ENCODE results near the gene FRMD8.
A peak's percentile ranks its signal among the peaks of the same experiment; 100 is the strongest.

FRMD8 gene

GRCh38 chr11:65386307-65387140 lies at the start of gene FRMD8:
FRMD8 (plus strand) TSS chr11:65386637; CDS start chr11:65387037, 400 bp downstream.
- DNase-seq (ENCODE audit: extremely low read depth in 1 of 2, low read depth in 1 of 2), result peak; percentile 67 to 75

- no peak for DNase-seq (ENCODE audit: extremely low read depth in 1 of 2, low read depth in 1 of 2)
Measured at GRCh38 chr11:65338676-65339075, 47.8 kb upstream of the FRMD8 start.

- DNase-seq (ENCODE audit: extremely low read depth in 1 of 2, low read depth in 1 of 2), result no peak
Measured at GRCh38 chr11:65340226-65340625, 46.2 kb upstream of the FRMD8 start.

- no peak for DNase-seq (ENCODE audit: extremely low read depth in 1 of 2, low read depth in 1 of 2)
Measured at GRCh38 chr11:65341856-65342255, 44.6 kb upstream of the FRMD8 start.

- no peak for DNase-seq (ENCODE audit: extremely low read depth in 1 of 2, low read depth in 1 of 2)
Measured at GRCh38 chr11:65351511-65351910, 34.9 kb upstream of the FRMD8 start.

- no peak for DNase-seq (ENCODE audit: extremely low read depth in 1 of 2, low read depth in 1 of 2)
Measured at GRCh38 chr11:65352783-65353182, 33.7 kb upstream of the FRMD8 start.

GRCh38 chr11:65353376-65353775 lies 33.1 kb upstream of the FRMD8 start:
- DNase-seq (ENCODE audit: extremely low read depth in 1 of 2, low read depth in 1 of 2), result no peak

GRCh38 chr11:65353900-65354264 lies 32.6 kb upstream of the FRMD8 start:
- DNase-seq (ENCODE audit: extremely low read depth in 1 of 2, low read depth in 1 of 2), result no peak

- DNase-seq (ENCODE audit: extremely low read depth in 1 of 2, low read depth in 1 of 2), result peak; percentile 97
Measured at GRCh38 chr11:65354265-65355012, 32.0 kb upstream of the FRMD8 start, which contains the start of gene TIGD3. TIGD3 (plus strand) TSS chr11:65354751; CDS start chr11:65355809, 1,058 bp downstream.

- DNase-seq (ENCODE audit: extremely low read depth in 1 of 2, low read depth in 1 of 2), result peak in 1 of 2 donors; percentile 17
Measured at GRCh38 chr11:65355013-65355775, 31.2 kb upstream of the FRMD8 start.

- DNase-seq (ENCODE audit: extremely low read depth in 1 of 2, low read depth in 1 of 2), result no peak
Measured at GRCh38 chr11:65355776-65356393, 30.6 kb upstream of the FRMD8 start.

- no peak for DNase-seq (ENCODE audit: extremely low read depth in 1 of 2, low read depth in 1 of 2)
Measured at GRCh38 chr11:65356394-65356972, 30.0 kb upstream of the FRMD8 start.

GRCh38 chr11:65357856-65358356 lies 28.5 kb upstream of the FRMD8 start:
- no peak for DNase-seq (ENCODE audit: extremely low read depth in 1 of 2, low read depth in 1 of 2)

- DNase-seq (ENCODE audit: extremely low read depth in 1 of 2, low read depth in 1 of 2), result no peak
Measured at GRCh38 chr11:65362320-65362931, 24.0 kb upstream of the FRMD8 start.

- DNase-seq (ENCODE audit: extremely low read depth in 1 of 2, low read depth in 1 of 2), result no peak
Measured at GRCh38 chr11:65362966-65363365, 23.5 kb upstream of the FRMD8 start.

GRCh38 chr11:65363770-65364169 lies 22.7 kb upstream of the FRMD8 start:
- no peak for DNase-seq (ENCODE audit: extremely low read depth in 1 of 2, low read depth in 1 of 2)

- no peak for DNase-seq (ENCODE audit: extremely low read depth in 1 of 2, low read depth in 1 of 2)
Measured at GRCh38 chr11:65366340-65366773, 20.1 kb upstream of the FRMD8 start.

GRCh38 chr11:65370659-65371049 lies 15.8 kb upstream of the FRMD8 start:
- DNase-seq (ENCODE audit: extremely low read depth in 1 of 2, low read depth in 1 of 2), result no peak

- DNase-seq (ENCODE audit: extremely low read depth in 1 of 2, low read depth in 1 of 2), result no peak
Measured at GRCh38 chr11:65373839-65374580, 12.4 kb upstream of the FRMD8 start.

Measured in stimulated activated CD8-positive, alpha-beta memory T cell treated with anti-CD3 and anti-CD28 coated beads, Interleukin-7, amount 100 ng/mL, for 48 hours (primary cell).